GM18499 (cell line): ENCODE data around the gene SERINC5.
"Not testable (repeated sequence)": the region's sequence is repeated elsewhere in the genome, so short reads cannot be mapped to it uniquely, and the experiment has no call there.

Experiments
- ATAC-seq: cut with Tn5 transposase; IDR thresholded peaks from one replicate; pipeline ENCODE4 v1.9.1; 2021; ENCODE audit warnings: moderate number of reproducible peaks; ENCODE audit not compliant: insufficient read depth, unreplicated experiment

The SERINC5 gene

DNA sequence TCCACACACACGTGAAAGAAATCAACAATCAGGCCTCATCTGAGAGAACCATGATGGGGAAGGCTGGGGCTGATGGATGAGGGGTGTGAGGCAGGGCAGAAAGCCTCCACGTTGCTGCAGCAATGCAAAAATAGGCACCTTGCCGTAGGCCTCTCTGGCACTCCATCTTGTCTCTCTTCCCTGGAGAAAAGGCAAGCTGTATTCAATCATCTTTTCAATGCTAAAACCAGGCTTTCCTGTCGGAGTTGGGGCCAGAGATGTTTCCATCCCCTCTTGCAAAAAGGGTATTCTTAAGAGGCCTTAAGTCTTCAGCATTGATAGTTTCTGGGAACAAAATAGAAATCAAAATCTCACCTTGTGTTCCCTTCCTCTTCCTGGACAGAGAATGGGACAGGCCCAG, 139.8 kb downstream of the SERINC5 start:
- no peak for ATAC-seq

DNA sequence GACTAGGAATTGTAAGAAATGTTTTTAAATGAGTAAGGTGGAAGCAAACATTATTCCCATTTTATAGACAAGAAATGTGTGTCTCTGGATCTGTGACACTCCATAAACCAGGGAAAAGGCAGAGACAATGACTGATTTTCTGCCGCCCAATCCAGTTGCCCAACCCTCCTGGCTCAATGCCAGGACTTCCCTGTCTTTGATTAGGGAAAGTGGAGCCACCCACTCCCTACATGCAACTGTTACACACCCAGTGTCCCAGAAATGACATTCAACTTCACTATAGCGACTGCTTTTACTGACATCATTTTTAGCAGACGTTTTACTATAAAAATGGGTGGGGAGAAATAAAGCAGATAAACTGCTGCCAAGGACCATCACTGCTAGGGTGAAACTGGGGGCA, 141.0 kb downstream of the SERINC5 start:
- ATAC-seq = no peak

DNA sequence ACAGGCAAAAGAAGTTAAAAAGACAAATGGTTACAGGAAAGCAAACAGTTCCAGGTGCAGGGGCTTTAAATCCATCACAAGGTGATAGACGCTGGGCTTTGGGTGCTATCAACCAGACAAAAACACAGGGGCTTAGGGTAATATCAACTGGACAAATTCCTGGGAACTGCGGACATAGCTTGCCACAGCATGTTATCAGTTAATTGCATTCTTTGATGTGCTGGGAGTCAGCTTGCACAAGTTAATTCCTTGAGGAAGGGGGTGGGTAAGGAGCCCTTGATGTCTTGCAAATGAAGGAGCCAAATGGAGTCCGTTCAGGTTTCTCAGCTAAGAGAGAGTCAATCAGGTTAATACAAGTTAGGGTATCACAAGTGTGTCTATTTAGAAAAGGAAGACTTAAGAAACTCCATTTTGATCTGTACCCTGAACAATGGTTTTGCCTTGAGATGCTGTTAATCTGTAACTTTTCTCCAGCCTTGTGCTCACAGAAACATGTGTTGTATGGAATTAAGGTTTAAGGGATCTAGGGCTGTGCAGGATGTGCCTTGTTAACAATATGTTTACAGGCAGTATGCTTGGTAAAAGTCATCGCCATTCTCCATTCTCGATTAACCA, 144.4 kb downstream of the SERINC5 start:
- not testable (repeated sequence) for ATAC-seq

DNA sequence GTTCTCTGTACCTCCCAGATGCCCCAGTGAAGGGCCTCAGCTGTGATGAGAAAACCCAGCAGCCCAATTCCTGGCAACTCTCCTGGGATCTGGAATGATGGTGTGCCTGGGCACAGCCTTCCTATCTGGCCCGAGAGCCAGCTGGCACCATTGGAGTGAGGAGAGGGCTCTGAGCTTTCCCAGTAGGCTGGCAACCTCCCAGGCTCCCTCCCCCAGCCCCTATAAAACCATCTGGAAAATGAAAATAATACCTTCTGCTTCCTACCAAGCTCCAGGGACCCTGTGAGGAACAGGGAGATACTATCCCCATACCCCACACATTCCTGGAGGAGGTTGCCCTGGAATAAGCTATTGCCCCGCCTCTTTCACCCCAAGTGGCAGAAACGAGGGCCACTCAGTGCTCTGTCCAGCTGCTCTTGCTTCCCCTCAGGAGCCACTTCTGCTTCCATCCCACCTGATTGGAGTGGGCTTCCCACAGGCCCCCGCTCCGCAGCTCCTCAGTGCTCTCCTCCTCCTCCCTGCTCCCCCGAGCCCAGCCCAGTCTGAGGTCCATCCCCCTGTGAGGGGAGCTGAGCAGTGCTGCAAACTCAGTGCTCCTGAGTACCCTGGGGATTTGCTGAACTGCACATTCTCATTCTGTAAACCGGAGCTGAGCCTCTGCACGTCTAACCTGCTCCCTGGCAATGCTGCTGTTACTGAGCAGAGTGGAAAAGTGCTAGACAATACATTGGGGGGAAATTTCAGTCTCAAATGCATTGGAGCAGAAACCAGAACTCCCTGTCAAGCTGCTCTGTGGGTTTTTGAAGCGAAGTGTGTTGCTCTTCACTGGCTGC, 146.0 kb downstream of the SERINC5 start:
- ATAC-seq = peak; percentile 49

DNA sequence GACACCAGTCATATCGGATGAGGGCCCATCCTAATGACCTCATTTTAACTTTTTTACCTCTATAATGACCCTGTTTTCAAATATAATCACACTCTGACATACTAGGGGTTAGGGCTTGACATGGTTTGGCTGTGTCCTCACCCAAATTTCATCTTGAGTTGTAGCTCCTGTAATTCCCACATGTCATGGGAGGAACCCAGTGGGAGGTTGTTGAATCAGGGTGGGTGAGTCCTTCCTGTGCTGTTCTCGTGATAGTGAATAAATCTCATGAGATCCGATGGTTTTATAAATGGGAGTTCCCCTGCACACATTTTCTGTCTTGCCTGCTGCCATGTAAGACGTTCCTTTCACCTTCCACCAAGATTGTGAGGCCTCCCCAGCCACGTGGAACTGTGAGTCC, 148.9 kb downstream of the SERINC5 start:
- no peak for ATAC-seq

DNA sequence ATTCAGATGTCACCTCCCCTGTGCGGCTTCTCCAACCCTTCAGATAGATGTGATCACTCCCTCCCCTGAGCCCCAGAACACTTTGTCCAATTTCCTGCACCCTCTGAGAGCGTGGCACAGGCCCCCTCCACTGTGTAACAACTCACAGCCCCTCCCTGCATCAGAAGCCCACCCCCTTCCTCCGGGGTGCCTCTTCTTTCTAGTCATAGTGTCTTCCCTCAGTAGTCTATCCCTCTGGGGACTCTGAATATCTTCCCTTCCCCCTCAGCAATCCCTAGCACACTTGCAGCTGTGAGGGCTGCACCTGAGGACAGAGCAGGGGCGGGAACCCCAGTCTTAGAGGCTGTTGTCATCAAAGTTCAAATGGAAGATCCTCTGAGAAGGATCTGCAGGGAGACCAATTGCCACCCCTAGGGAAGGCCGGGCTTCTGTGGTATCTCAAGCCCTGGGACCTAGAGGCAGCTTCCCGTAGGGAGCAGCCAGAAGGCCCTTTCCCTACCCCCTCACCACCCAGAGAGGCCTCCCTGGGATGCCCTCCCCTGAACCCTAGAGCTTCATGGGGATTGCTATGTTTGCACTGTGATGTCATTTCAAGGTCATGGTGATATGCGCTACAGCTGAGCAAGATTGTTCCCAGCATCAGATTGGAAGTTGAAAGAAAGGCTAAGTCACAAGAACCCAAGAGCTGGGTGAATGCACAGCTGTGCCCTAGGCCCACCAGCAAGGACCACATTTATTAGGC, 150.0 kb downstream of the SERINC5 start:
- no peak for ATAC-seq

DNA sequence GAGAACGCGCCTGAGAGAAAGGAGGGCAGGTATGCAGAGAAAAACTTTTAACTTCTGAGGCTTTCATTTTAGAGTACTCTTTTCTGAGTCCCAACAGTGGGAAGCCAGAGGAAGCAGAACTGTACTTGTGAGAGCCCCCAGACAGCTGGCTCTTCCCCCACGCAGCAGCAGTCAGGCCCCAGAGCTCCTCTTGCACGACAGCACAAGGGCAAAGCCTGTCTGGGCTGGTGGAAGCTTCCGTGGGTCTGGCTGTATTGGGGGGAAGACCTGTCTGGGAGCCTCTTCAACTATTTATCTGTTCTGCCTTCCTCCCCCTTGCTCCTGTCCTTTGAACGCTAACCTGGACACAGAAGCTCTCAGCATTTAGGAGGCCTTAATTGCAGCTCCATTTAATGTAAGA, 152.5 kb downstream of the SERINC5 start:
- ATAC-seq = no peak

DNA sequence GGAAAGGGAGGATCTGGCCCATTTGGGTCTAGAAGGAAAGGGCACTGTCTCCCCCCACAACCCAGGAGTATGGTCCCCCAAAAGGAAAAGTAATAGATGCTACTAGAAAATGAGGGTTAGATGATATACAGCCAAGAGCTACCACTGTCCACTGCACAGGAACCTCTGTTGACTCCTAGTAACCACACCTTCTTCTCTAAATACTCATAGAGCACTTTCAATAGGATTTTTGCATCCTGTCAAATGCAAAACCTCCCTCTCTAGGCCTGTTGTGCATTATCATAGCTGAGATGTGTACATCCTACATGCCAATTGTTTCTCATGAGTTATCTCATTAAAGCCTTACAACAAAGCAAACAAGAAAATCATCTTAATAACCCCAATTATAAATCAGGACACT, 153.9 kb downstream of the SERINC5 start:
- ATAC-seq = no peak

DNA sequence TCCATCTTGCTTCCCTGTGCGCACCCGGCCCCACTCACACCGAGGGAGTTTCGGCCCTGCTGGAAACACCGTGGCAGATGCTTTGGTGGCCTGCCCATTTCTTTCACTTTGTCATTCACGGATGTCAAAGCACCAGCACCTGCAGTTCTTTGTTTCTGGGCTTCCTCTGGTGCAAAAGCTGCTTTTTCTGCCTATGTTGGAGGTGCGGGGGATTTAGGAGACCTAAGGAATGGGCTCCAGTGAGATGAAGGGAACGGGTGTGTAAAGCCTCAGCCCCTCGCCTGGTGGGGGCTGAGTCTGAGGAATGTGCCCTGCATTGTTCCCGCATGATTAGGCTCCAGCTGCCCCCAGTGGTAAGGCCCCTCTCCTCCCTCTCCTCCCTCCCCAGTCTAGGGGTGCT, 158.4 kb downstream of the SERINC5 start:
- no peak for ATAC-seq

DNA sequence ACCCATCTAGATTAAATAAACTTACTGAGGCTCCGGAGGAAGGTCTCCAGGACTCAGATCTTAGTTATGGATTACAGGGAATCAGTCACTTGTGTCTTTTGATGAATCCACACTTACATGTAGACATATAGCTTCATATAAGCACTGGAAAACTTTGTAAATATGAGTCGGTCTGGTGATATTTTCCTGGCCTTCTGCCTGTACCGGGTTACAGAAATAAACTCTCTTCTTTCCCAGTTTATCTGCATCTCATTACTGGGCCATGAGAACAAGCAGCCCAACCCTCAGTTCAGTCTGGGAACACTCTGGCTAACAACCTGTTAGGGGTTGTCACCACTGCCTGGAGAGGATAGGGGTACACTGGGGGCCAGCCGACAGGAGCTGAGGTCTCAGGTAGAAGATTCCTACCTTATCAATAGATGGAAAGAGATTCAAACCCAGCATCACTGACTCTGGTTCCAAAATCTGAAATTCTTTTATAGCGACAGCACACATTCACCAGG, 161.6 kb downstream of the SERINC5 start:
- ATAC-seq = no peak

DNA sequence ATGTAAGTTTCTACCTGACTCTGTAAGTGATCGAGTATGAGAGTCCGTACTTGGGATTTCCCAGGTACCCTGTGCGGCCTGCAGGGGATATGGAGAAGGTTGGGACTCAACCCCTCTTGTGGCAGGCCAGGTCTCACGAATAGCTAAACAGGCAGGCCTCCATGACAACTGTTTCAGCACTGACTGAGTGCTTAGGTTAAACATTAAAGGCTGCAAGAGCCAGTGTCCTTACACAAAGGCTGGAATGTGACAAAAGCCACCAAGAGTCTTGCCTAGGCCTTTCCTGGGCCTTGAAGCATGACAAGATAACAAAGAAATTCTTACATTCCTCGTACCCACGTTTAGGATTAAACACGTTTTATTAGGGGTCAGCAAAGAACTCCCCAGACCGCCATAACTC, 162.1 kb downstream of the SERINC5 start:
- no peak for ATAC-seq

DNA sequence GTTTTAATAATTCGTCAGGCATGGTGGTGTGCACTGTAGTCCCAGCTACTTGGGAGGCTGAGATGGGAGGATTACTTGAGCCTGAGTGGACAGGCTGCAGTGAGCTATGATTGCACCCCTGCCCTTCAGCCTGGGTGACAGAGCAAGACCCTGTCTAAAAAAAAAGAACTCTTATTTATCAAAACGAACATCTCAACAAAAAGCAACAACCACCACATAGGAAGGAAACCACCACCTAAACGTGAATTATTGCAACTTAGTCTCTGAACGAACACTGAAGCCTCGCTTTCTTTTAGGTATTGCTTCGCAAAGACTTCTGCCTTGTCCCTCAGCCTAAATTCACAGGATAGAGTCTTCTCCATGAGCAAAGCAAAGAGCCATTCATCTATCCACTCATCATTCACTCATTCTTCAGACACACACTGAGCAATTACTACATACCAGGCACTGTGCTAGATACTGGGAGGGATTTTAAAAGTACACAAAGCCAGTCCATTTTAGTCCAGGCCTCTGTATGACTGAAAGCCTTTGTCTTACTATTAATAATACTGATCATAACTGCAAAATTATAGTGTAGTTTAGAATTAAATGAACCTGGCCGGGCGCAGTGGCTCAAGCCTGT, 163.3 kb downstream of the SERINC5 start:
- ATAC-seq = no peak

DNA sequence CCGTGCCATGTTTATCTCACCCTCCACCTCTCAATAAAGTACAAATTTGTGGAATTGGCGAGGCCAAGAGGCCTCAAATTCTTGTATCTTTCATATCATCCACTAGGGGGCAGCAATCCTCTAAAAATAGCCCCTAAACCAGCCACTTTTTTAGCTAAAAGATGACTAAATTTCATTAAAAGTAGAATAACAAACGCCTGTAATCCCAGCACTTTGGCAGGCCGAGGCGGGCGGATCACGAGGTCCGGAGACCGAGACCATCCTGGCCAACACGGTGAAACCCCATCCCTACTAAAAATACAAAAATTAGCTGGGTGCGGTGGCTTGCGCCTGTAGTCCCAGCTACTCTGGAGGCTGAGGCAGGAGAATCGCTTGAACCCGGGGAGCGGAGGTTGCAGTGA, 164.1 kb downstream of the SERINC5 start:
- ATAC-seq = not testable (repeated sequence)

DNA sequence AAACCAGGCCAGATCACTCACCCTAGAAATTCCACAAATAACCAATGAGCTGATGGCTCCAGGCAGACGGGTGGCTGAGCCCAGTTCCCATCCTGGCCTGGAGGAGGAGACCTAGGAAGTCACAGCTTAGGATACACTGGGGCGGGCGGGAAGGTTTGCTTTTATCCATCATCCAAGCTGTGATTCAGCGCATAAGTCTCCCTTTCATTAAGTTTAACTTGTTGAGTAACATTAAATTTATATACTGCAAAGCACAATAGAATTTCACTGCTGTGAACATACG, 165.0 kb downstream of the SERINC5 start:
- no peak for ATAC-seq

DNA sequence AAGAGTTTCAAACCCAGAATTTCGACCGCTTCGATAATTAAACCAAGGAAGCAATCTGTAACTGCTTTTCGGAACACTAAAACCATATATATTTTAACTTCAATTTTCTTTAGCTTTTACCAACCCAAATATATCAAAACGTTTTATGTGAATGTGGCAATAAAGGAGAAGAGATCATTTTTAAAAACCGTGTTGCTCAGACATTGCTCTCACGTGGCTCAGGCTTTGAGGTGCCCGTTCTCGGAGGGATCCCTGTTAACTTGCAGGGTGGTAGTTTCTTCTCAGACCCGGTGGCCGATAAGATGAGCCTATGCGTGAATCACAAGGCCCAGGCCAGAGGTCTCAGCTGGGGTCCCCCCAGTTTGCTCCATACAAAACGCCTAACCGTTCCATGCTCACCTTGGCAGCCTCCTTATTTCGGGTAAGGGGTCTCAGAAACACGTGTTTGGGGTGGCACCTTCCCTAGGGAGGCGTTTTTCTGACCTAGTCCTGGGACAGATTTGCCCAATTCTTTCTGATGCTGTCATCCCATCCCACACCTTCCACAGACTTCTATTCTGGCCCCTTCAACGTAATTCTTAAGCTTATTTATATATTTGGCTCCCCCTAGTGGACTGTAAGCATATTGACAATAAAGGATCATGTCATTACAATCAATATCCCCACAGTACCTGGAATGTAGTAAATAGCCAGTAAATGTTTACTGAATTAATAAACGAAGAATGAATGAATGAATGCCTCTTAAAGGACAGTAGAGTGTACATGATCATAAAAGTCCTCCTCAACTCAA, 172.6 kb downstream of the SERINC5 start:
- ATAC-seq = no peak

DNA sequence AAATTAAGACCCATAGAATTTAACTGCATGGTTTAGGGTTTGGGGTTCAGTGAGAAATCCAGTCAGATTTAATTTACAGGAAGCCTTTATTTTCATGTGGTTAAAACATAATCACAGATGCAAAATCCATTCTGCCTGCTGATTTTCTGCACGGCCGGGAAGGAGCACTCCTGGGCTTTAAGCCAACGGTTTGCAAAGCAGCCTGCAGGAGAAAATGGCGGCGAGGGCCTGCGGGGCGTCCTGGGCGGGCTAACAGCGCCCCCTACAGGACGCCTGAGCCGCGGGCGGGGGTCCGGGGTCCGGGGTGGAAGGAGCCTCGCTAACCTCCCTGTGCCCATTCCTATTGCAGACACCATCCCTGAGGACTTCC, 173.1 kb downstream of the SERINC5 start:
- no peak for ATAC-seq

DNA sequence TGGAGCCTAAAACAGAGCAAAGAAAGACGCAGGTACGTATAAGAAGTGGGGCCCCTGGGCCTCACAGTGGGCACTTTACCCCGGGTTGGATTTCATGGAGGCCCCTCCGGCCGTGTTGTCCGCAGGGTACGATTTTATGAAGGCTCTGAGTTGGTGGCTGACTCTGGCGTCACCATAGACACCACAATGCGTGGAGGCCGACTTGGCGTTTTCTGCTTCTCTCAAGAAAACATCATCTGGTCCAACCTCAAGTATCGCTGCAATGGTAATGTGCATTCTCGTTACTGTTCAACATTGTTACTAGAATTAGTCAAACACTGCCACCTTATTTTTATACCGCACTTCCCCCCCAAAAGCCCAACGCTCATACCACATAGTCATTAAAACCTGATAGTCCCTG, 173.6 kb downstream of the SERINC5 start:
- no peak for ATAC-seq

DNA sequence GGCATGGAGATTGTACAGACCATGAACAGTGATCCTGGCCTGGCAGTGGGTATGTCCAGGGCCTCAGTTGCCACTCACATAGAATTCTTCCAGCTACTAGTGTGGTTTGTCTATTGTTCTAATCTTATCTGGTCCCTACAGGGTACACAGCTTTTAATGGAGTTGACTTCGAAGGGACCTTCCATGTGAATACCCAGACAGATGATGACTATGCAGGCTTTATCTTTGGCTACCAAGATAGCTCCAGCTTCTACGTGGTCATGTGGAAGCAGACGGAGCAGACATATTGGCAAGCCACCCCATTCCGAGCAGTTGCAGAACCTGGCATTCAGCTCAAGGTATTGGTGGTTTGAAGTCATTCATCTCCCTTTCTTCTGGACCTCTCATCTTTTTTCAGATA, 176.9 kb downstream of the SERINC5 start:
- no peak for ATAC-seq

DNA sequence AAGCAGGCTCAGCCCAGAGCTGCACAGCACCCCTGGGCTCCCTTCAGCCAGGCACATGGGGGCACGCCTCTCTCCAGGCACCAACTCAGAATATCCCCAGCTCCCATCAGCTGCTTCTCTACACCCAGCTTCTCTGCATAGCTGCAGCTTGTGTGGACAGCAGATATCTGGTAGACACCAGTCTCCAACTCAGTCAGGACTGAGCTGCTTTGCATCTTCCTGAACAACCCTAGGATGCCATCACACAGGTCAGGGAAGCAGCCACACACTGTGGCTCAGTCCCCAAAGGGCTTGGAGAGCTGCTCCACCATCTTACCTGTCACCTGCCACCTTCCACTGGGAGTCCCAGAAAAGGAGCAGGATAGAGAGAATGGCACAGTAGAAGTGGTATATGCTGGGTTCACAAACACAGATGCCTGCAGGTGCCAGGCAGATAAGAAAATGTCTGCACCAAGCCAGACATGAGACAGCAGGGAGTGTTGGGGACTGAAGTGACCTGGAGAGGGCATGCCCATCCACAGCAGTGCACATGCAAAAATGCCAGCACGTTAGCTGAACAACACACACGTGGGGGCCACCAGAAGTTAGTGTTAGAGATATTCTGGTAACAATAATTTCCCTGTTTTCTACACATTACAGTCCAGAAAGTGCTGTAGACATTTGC, 178.7 kb downstream of the SERINC5 start:
- ATAC-seq = no peak
